ENCODE measurements around the gene CAGE1. TPM values are rescaled to one million over a fixed set of nuclear protein-coding genes. Genes with fewer than 3 reads are reported as not detected.

CAGE1 gene
- total and polyA plus RNA-seq, 2 donors (not counting 3 experiments of a cell fraction or from before 2014, with no cell fraction given), result not detected

GRCh38 chr6:7439228-7439627 is 49.7 kb upstream of the CAGE1 start:
- dilution Hi-C loops (cut with MboI; ENCODE audit: extremely low pct_ligation_motif_present, low sequenced_read_pairs), result no loop called here
- DNase-seq (ENCODE audit: low read depth, low spot score) (no peak), FAIRE-seq (no peak)
- intact Hi-C loops (cut with micrococcal nuclease), result no loop called here
- H3K27me3 ChIP-seq (ENCODE audit: control insufficient read depth in 2 of 2, insufficient read depth in 2 of 2, low read length in 2 of 2), result no peaks in the 10 kb centered on the region
- no peaks in the 10 kb centered on the region for H3K79me2 ChIP-seq (ENCODE audit: control insufficient read depth, insufficient read depth, low read length)
- H3K4me2 ChIP-seq (ENCODE audit: insufficient read depth, low read length), result no peak overlapping the region
- no TSS peak for BruUV-seq (replicated peaks)
- ChIA-PET CTCF (no interaction called here), POLR2A (interaction anchor here (0.6 kb wide), 1 partner anchor 41 kb away, joined by 3 read pairs; no protein-coding TSS in a partner anchor)
- no peak overlapping the region for H3K9ac ChIP-seq (replicated peaks; ENCODE audit: extremely low read depth, insufficient read depth, low read length)
- H3K27ac ChIP-seq (ENCODE audit: insufficient read depth, low read depth, low read length), result no peak overlapping the region
- no peaks in the 10 kb centered on the region for H3K9me3 ChIP-seq (replicated peaks; ENCODE audit: control insufficient read depth, insufficient read depth, low read length)
- TF ChIP-seq MAX (IDR thresholded peaks at IDR 0.05; ENCODE audit: insufficient read depth, insufficient read length) (no peak), CTCF (IDR thresholded peaks at IDR 0.05; ENCODE audit: extremely low read depth in 1 of 2, insufficient read depth in 1 of 2, low read depth in 1 of 2, low read length in 2 of 2) (no peak), JUN (IDR thresholded peaks at IDR 0.05; ENCODE audit: borderline replicate concordance, insufficient read depth, insufficient read length, low read depth) (no peak), EZH2 (IDR thresholded peaks at IDR 0.05; ENCODE audit: borderline replicate concordance, low read depth, low read length, severe bottlenecking) (no peak), POLR2A (IDR thresholded peaks at IDR 0.05; ENCODE audit: low read depth, low read length) (no peak), POLR2AphosphoS5 (IDR thresholded peaks at IDR 0.05; ENCODE audit: insufficient read depth, low read depth, low read length) (no peak), GATA2 (IDR thresholded peaks at IDR 0.05; ENCODE audit: insufficient read depth, insufficient read length, low read depth, low read length) (no peak), MYC (IDR thresholded peaks at IDR 0.05; ENCODE audit: low read depth, low read length) (no peak), FOS (IDR thresholded peaks at IDR 0.05; ENCODE audit: borderline replicate concordance, insufficient read depth, low read length) (no peak)
- no peak overlapping the region for H3K4me3 ChIP-seq (replicated peaks in 1 of 3; ENCODE audit: insufficient read depth in 1 of 3, low read depth in 1 of 3, low read length in 3 of 3)
- no peaks in the 10 kb centered on the region for H4K20me1 ChIP-seq (replicated peaks; ENCODE audit: control insufficient read depth, extremely low read depth, insufficient read depth, low read length)
- no peaks in the 10 kb centered on the region for H3K36me3 ChIP-seq (ENCODE audit: control insufficient read depth in 2 of 2, extremely low read depth in 1 of 2, insufficient read depth in 2 of 2, low read length in 2 of 2)
- H2AFZ ChIP-seq (ENCODE audit: low read depth, low read length), result no peak overlapping the region
- H3K9me1 ChIP-seq (replicated peaks; ENCODE audit: control insufficient read depth, extremely low read depth, insufficient read depth, low read length), result no peaks in the 10 kb centered on the region
- H3K4me1 ChIP-seq (ENCODE audit: control insufficient read depth, extremely low read depth, insufficient read depth, low read length), result no peaks in the 10 kb centered on the region

Measured in endothelial cell of umbilical vein (primary cell).